Chondrocyte (in vitro differentiated cells): ENCODE measurements around the gene METTL8. TPM values are rescaled to one million over a fixed set of nuclear protein-coding genes. Genes with fewer than 3 reads are reported as not detected.
"Not testable (repeated sequence)": the region's sequence is repeated elsewhere in the genome, so short reads cannot be mapped to it uniquely, and the experiment has no call there.

Experiments used
- DNase-seq: peaks from one replicate; pipeline ENCODE4 v3.0.0; 2021; ENCODE audit warnings: mixed read lengths, low spot score
- H3K27ac Mint-ChIP-seq: one replicate; pipeline ENCODE4 v1.8.0; 2021; ENCODE audit warnings: mild to moderate bottlenecking, moderate library complexity, mixed read lengths; ENCODE audit not compliant: unreplicated experiment
- H3K27me3 Mint-ChIP-seq: 2 replicates; pipeline ENCODE4 v1.8.0; 2021; ENCODE audit warnings: low read depth, mixed read lengths
- H3K36me3 Mint-ChIP-seq: 2 replicates; pipeline ENCODE4 v1.8.0; 2021; ENCODE audit warnings: low read depth, mixed read lengths
- H3K4me1 Mint-ChIP-seq: 2 replicates; pipeline ENCODE4 v1.8.0; 2021; ENCODE audit warnings: low read depth, mild to moderate bottlenecking, mixed read lengths
- H3K4me3 Mint-ChIP-seq: one replicate; pipeline ENCODE4 v1.8.0; 2021; ENCODE audit warnings: mild to moderate bottlenecking, moderate library complexity, mixed read lengths; ENCODE audit not compliant: unreplicated experiment
- H3K9me3 Mint-ChIP-seq: 2 replicates; pipeline ENCODE4 v1.8.0; 2021; ENCODE audit warnings: low read depth, mixed read lengths
- total RNA-seq: library from RNA; stranded (reverse); gene quantifications from 3 replicates; pipeline ENCODE4 v1.2.1, GENCODE V29; 2021
- TF ChIP-seq, protein P1 (sequence below): fragments of 200-600 bp; sonication (generic); IDR thresholded peaks from 2 replicates; pipeline ENCODE4 v1.5.0; 2021; ENCODE audit warnings: antibody characterized with exemption, mild to moderate bottlenecking, moderate library complexity

The METTL8 gene
- total RNA-seq, 1 donor from 2014 or later: 24.0 TPM

DNA sequence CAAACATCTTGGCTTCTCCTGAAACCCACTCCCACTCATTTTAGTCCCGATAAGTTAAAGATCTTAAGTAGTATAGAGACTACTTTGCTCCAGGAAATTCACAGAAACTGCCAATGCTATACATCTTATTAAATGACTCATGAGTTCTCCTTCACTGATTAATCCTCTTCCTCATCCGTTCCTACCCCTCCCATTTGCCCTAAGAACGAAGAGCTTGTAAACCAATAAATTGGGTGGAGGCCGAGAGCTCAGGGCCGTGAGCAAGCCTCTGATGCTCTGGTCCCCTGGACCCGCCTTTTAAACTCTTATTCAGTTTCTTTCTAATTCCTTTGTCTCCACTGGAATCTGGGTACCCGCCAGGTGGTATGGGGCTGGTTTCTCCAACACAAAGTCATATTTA lies 68.6 kb downstream of the METTL8 start:
- no peak overlapping the region for H3K27ac Mint-ChIP-seq
- H3K9me3 Mint-ChIP-seq: peaks cover 16% of the 10 kb centered on the region
- H3K27me3 Mint-ChIP-seq: no peaks in the 10 kb centered on the region
- H3K4me3 Mint-ChIP-seq: no peak overlapping the region
- TF ChIP-seq, protein P1, sequence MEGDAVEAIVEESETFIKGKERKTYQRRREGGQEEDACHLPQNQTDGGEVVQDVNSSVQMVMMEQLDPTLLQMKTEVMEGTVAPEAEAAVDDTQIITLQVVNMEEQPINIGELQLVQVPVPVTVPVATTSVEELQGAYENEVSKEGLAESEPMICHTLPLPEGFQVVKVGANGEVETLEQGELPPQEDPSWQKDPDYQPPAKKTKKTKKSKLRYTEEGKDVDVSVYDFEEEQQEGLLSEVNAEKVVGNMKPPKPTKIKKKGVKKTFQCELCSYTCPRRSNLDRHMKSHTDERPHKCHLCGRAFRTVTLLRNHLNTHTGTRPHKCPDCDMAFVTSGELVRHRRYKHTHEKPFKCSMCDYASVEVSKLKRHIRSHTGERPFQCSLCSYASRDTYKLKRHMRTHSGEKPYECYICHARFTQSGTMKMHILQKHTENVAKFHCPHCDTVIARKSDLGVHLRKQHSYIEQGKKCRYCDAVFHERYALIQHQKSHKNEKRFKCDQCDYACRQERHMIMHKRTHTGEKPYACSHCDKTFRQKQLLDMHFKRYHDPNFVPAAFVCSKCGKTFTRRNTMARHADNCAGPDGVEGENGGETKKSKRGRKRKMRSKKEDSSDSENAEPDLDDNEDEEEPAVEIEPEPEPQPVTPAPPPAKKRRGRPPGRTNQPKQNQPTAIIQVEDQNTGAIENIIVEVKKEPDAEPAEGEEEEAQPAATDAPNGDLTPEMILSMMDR: no peak
- no peaks in the 10 kb centered on the region for H3K4me1 Mint-ChIP-seq
- H3K36me3 Mint-ChIP-seq: peaks cover 12% of the 10 kb centered on the region
- DNase-seq: no peak

DNA sequence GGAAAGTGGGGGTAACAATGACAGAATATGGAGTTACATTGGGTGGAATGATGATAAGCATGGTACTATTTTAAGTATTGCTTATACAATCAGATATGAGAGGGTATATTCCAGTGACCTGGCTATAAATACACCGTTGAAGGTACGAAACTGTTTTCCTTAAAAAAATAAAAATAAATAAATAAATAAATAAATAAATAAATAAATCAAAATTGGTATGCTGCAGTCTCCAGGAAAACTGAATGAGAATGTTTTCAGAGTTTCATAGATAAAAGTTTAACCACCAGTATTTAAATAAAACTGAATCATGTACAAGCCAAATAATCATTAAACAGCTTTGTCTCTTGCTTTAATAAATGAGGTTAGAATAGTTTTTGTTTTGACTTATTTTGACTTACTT lies 71.4 kb downstream of the METTL8 start:
- peaks cover 19% of the 10 kb centered on the region for H3K36me3 Mint-ChIP-seq
- H3K9me3 Mint-ChIP-seq: peaks cover 16% of the 10 kb centered on the region
- TF ChIP-seq, protein P1: no peak
- no peaks in the 10 kb centered on the region for H3K4me1 Mint-ChIP-seq
- DNase-seq: no peak
- H3K27me3 Mint-ChIP-seq: no peaks in the 10 kb centered on the region
- H3K27ac Mint-ChIP-seq: no peak overlapping the region
- H3K4me3 Mint-ChIP-seq: no peak overlapping the region

DNA sequence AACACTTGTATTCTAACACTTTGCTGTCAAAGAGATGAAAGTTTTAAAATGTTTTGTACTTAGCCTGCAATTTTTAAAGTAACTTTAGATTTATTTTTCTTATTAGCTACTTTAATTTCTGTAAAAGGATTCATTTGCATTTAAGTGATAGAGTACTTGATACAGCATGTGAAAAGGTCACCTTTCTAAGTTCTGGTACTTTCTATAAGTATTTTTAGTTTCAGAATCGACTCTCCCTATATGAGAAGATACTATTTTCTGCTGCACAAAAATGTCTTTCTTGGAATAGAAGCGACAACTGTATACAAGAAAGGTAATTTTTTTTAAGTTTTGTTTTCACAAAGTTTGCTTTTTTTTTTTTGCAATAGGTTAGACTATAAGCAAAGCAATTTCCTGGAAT lies 72.9 kb downstream of the METTL8 start:
- TF ChIP-seq, protein P1: no peak
- no peak overlapping the region for H3K27ac Mint-ChIP-seq
- H3K4me3 Mint-ChIP-seq: no peak overlapping the region
- H3K4me1 Mint-ChIP-seq: no peaks in the 10 kb centered on the region
- peaks cover 13% of the 10 kb centered on the region for H3K36me3 Mint-ChIP-seq
- H3K9me3 Mint-ChIP-seq: peaks cover 11% of the 10 kb centered on the region
- no peaks in the 10 kb centered on the region for H3K27me3 Mint-ChIP-seq
- no peak for DNase-seq

DNA sequence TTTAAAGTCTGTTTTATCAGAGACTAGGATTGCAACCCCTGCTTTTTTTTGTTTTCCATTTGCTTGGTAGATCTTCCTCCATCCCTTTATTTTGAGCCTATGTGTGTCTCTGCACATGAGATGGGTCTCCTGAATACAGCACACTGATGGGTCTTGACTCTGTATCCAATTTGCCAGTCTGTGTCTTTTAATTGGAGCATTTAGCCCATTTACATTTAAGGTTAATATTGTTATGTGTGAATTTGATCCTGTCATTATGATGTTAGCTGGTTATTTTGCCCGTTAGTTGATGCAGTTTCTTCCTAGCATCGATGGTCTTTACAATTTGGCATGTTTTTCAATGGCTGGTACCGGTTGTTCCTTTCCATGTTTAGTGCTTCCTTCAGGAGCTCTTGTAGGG lies 80.0 kb downstream of the METTL8 start:
- not testable (repeated sequence) for DNase-seq, H3K4me1 Mint-ChIP-seq, H3K4me3 Mint-ChIP-seq, H3K27me3 Mint-ChIP-seq, H3K27ac Mint-ChIP-seq
- H3K36me3 Mint-ChIP-seq: peaks cover 17% of the 10 kb centered on the region
- peaks cover 14% of the 10 kb centered on the region for H3K9me3 Mint-ChIP-seq

DNA sequence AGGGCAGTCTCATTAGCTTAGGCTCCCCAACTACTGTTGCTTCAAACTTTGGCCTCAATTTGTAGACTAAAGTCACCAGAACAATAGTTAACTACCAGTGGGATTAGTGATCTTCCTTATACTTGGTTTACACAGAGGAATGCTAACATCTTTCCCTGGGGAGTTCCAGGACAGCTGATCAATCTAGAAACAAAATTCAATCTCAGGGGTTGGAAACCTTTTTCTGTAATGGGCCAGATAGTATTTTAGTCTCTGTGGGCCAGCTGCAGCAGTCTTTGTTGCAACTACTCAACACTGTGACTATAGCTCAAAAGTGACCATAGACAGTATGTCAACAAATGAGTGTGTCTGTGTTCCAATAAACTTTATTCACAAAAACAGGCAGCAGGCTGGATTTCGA lies 85.7 kb downstream of the METTL8 start:
- Mint-ChIP-seq H3K27ac (peak overlapping the region; percentile 88), H3K4me1 (peaks cover 44% of the 10 kb centered on the region), H3K27me3 (no peaks in the 10 kb centered on the region), H3K9me3 (peaks cover 7% of the 10 kb centered on the region), H3K4me3 (no peak overlapping the region), H3K36me3 (peaks cover under 1% of the 10 kb centered on the region)
- TF ChIP-seq, protein P1: no peak
- no peak for DNase-seq

DNA sequence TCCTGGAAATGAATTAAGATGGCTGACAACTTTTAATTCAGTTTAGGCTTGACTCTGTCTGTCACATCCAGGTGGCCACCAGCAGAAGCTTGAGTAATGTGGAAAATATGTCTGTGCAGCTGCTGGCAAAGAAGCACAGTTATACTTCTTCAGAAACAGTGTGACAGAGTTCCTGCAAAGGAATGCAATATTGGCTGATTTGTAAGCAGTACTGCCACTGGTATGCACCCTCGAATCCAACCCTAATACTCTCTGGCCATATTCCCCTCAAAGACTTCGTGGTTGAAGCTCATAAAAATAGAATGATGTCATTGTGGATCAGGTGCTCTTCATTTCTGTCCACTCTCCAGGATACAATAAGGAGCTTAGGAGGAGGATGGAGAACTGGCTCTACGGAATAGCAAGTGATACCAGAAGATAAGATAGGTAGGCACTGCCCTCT lies 86.2 kb downstream of the METTL8 start:
- Mint-ChIP-seq H3K27ac (peak overlapping the region; percentile 88), H3K27me3 (no peaks in the 10 kb centered on the region), H3K36me3 (no peaks in the 10 kb centered on the region), H3K4me1 (peaks cover 47% of the 10 kb centered on the region), H3K4me3 (no peak overlapping the region), H3K9me3 (peaks cover 7% of the 10 kb centered on the region)
- TF ChIP-seq, protein P1: no peak
- no peak for DNase-seq
